NT2/D1 (cell line): ENCODE data around the gene FUT7.

Experiments used
- DNase-seq: peaks from one replicate; pipeline ENCODE4 v3.0.0-alpha.2; 2011; ENCODE audit warnings: low read depth, low spot score
- H3K27me3 ChIP-seq: 2 replicates; pipeline ENCODE4 v1.6.0; 2011; ENCODE audit warnings: mild to moderate bottlenecking; ENCODE audit not compliant: insufficient read length, insufficient read depth
- H3K36me3 ChIP-seq: 2 replicates; pipeline ENCODE4 v1.6.1; 2011; ENCODE audit warnings: mild to moderate bottlenecking, low read length, mixed read lengths; ENCODE audit not compliant: insufficient read depth, insufficient read length
- H3K4me1 ChIP-seq: 2 replicates; pipeline ENCODE4 v1.5.1; 2011; ENCODE audit not compliant: insufficient read depth, insufficient read length
- H3K4me3 ChIP-seq: 2 replicates; pipeline ENCODE4 v1.5.1; 2011; ENCODE audit warnings: low read depth; ENCODE audit not compliant: insufficient read length
- H3K9ac ChIP-seq: 2 replicates; pipeline ENCODE4 v1.6.0; 2011; ENCODE audit warnings: low read depth; ENCODE audit not compliant: insufficient read length
- H3K9me3 ChIP-seq: 2 replicates; pipeline ENCODE4 v1.5.1; 2011; ENCODE audit warnings: mild to moderate bottlenecking, low read length; ENCODE audit not compliant: insufficient read depth
- SUZ12 ChIP-seq: IDR thresholded peaks from 2 replicates; pipeline ENCODE4 v1.6.1; 2011; ENCODE audit not compliant: insufficient read length, insufficient read depth; ENCODE audit errors: extremely low read depth
- YY1 ChIP-seq: IDR thresholded peaks from 2 replicates; pipeline ENCODE4 v1.6.1; 2011; ENCODE audit not compliant: insufficient read length, insufficient read depth
- ZNF274 ChIP-seq: IDR thresholded peaks from 2 replicates; pipeline ENCODE4 v1.6.1; 2011; ENCODE audit warnings: mild to moderate bottlenecking, low read depth, low read length

Gene FUT7

GRCh38 chr9:137015976-137016375 lies 15.9 kb downstream of the FUT7 start:
- Histone ChIP-seq H3K4me3 (no peak overlapping the region), H3K9ac (no peak overlapping the region), H3K36me3 (peaks cover 10% of the 10 kb centered on the region), H3K27me3 (no peaks in the 10 kb centered on the region), H3K4me1 (peaks cover 2% of the 10 kb centered on the region), H3K9me3 (no peaks in the 10 kb centered on the region; the same call in 1 of the 2 replicates)
- TF ChIP-seq YY1 (no peak), ZNF274 (no peak), SUZ12 (no peak)
- no peak for DNase-seq

- Histone ChIP-seq H3K27me3 (no peaks in the 10 kb centered on the region), H3K9me3 (no peaks in the 10 kb centered on the region; the same call in 1 of the 2 replicates), H3K4me3 (no peak overlapping the region), H3K36me3 (peaks cover 10% of the 10 kb centered on the region), H3K4me1 (peaks cover 2% of the 10 kb centered on the region), H3K9ac (no peak overlapping the region)
- TF ChIP-seq YY1 (no peak), ZNF274 (no peak), SUZ12 (no peak)
- DNase-seq: no peak
Measured at GRCh38 chr9:137015540-137015930, 16.4 kb downstream of the FUT7 start.

GRCh38 chr9:137014776-137015539 lies 16.9 kb downstream of the FUT7 start:
- peaks cover 10% of the 10 kb centered on the region for H3K36me3 ChIP-seq
- no peak overlapping the region for H3K4me3 ChIP-seq
- no peaks in the 10 kb centered on the region; the same call in 1 of the 2 replicates for H3K9me3 ChIP-seq
- no peak for TF ChIP-seq ZNF274
- TF ChIP-seq SUZ12: no peak
- TF ChIP-seq YY1: no peak
- no peaks in the 10 kb centered on the region for H3K27me3 ChIP-seq
- H3K4me1 ChIP-seq: peaks cover 2% of the 10 kb centered on the region
- no peak for DNase-seq
- no peak overlapping the region for H3K9ac ChIP-seq

GRCh38 chr9:137014166-137014565 lies 17.7 kb downstream of the FUT7 start:
- Histone ChIP-seq H3K36me3 (peaks cover 10% of the 10 kb centered on the region), H3K4me3 (no peak overlapping the region), H3K4me1 (peaks cover 2% of the 10 kb centered on the region), H3K27me3 (no peaks in the 10 kb centered on the region), H3K9me3 (no peaks in the 10 kb centered on the region; the same call in 1 of the 2 replicates), H3K9ac (no peak overlapping the region)
- DNase-seq: no peak
- TF ChIP-seq ZNF274 (no peak), YY1 (no peak), SUZ12 (no peak)

GRCh38 chr9:137013571-137013940 lies 18.3 kb downstream of the FUT7 start:
- no peak for DNase-seq
- Histone ChIP-seq H3K27me3 (no peaks in the 10 kb centered on the region), H3K4me3 (no peak overlapping the region), H3K9ac (no peak overlapping the region), H3K36me3 (peaks cover 10% of the 10 kb centered on the region), H3K4me1 (no peaks in the 10 kb centered on the region), H3K9me3 (no peaks in the 10 kb centered on the region; the same call in 1 of the 2 replicates)
- TF ChIP-seq YY1 (no peak), SUZ12 (no peak), ZNF274 (no peak)

GRCh38 chr9:137012694-137013570 lies 19.0 kb downstream of the FUT7 start:
- peaks cover 10% of the 10 kb centered on the region for H3K36me3 ChIP-seq

More at GRCh38 chr9:137012694-137013570, 19.0 kb downstream of the FUT7 start:
- Histone ChIP-seq H3K9me3 (no peaks in the 10 kb centered on the region; the same call in 1 of the 2 replicates), H3K27me3 (no peaks in the 10 kb centered on the region), H3K4me3 (no peak overlapping the region), H3K4me1 (no peaks in the 10 kb centered on the region), H3K9ac (no peak overlapping the region)
- TF ChIP-seq SUZ12 (no peak), YY1 (no peak), ZNF274 (no peak)
- DNase-seq: no peak
